ENCODE results near the gene PALM. TPM values are rescaled to one million over a fixed set of nuclear protein-coding genes. Genes with fewer than 3 reads are reported as not detected.

PALM gene
- total RNA-seq, 1 experiment from 2014 or later: 0.83 TPM

- CTCF ChIA-PET: no interaction called here
- H3K36me3 Mint-ChIP-seq (ENCODE audit: insufficient read depth, unreplicated experiment): peaks cover 6% of the 10 kb centered on the region
- H3K9me3 Mint-ChIP-seq (ENCODE audit: low read depth, unreplicated experiment): peaks cover 3% of the 10 kb centered on the region
- no TSS peak for BruUV-seq (replicated peaks)
- H3K4me1 Mint-ChIP-seq (ENCODE audit: low read depth, unreplicated experiment): no peaks in the 10 kb centered on the region
- DNase-seq: no peak
- intact Hi-C loops (cut with micrococcal nuclease; ENCODE audit: unreplicated experiment): no loop called here
- H3K27me3 Mint-ChIP-seq (ENCODE audit: unreplicated experiment): peaks cover 40% of the 10 kb centered on the region
- TF ChIP-seq CTCF (IDR thresholded peaks at IDR 0.05; ENCODE audit: unreplicated experiment): no peak
- H3K27ac Mint-ChIP-seq (ENCODE audit: unreplicated experiment): no peak overlapping the region
- no peak overlapping the region for H3K4me3 Mint-ChIP-seq (ENCODE audit: low read depth, unreplicated experiment)
These were observed 11.1 kb downstream of the PALM start for GRCh38 chr19:719636-720344.

- H3K4me3 Mint-ChIP-seq (ENCODE audit: low read depth, unreplicated experiment): no peak overlapping the region
- no peak for TF ChIP-seq CTCF (IDR thresholded peaks at IDR 0.05; ENCODE audit: unreplicated experiment)
- DNase-seq: no peak
- CTCF ChIA-PET: no interaction called here
- H3K9me3 Mint-ChIP-seq (ENCODE audit: low read depth, unreplicated experiment): peaks cover under 1% of the 10 kb centered on the region
- no peaks in the 10 kb centered on the region for H3K4me1 Mint-ChIP-seq (ENCODE audit: low read depth, unreplicated experiment)
- no peak overlapping the region for H3K27ac Mint-ChIP-seq (ENCODE audit: unreplicated experiment)
- peaks cover 33% of the 10 kb centered on the region for H3K27me3 Mint-ChIP-seq (ENCODE audit: unreplicated experiment)
- intact Hi-C loops (cut with micrococcal nuclease; ENCODE audit: unreplicated experiment): no loop called here
- BruUV-seq (replicated peaks): no TSS peak
- peaks cover 4% of the 10 kb centered on the region for H3K36me3 Mint-ChIP-seq (ENCODE audit: insufficient read depth, unreplicated experiment)
These were observed 11.8 kb downstream of the PALM start for GRCh38 chr19:720345-721160.

- CTCF ChIA-PET: no interaction called here
- no peaks in the 10 kb centered on the region for H3K9me3 Mint-ChIP-seq (ENCODE audit: low read depth, unreplicated experiment)
- no peak overlapping the region for H3K27ac Mint-ChIP-seq (ENCODE audit: unreplicated experiment)
- peaks cover 16% of the 10 kb centered on the region for H3K27me3 Mint-ChIP-seq (ENCODE audit: unreplicated experiment)
- H3K4me1 Mint-ChIP-seq (ENCODE audit: low read depth, unreplicated experiment): no peaks in the 10 kb centered on the region
- H3K36me3 Mint-ChIP-seq (ENCODE audit: insufficient read depth, unreplicated experiment): peaks cover 5% of the 10 kb centered on the region
- no peak overlapping the region for H3K4me3 Mint-ChIP-seq (ENCODE audit: low read depth, unreplicated experiment)
- no TSS peak for BruUV-seq (replicated peaks)
- no peak for TF ChIP-seq CTCF (IDR thresholded peaks at IDR 0.05; ENCODE audit: unreplicated experiment)
- DNase-seq: no peak
- intact Hi-C loops (cut with micrococcal nuclease; ENCODE audit: unreplicated experiment): no loop called here
These were observed 13.9 kb downstream of the PALM start for GRCh38 chr19:722553-723101.

DNA sequence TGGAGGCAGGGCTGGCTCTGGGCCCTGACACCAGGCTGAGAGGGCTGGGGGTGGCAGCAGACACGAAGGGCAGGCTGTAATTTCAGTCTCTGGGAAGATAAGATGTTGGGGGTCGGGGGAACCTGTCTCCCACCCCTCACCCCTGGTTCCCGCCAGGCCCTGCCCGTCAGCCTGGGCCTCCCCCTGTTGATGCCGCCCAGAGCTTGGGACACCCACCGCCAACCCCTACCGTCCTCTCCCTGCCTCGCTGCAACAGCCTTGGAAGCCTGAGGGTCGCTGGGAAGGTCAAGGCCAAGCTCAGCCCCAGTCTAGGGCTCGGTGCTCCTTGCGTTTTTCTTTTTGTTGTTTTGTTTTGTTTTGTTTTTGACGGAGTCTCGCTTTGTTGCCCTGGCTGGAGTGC lies 14.5 kb downstream of the PALM start:
- no TSS peak for BruUV-seq (replicated peaks)
- CTCF ChIA-PET: no interaction called here
- no peak overlapping the region for H3K4me3 Mint-ChIP-seq (ENCODE audit: low read depth, unreplicated experiment)

More for the DNA sequence above, 14.5 kb downstream of the PALM start:
- TF ChIP-seq CTCF (IDR thresholded peaks at IDR 0.05; ENCODE audit: unreplicated experiment): no peak
- Mint-ChIP-seq H3K9me3 (ENCODE audit: low read depth, unreplicated experiment) (no peaks in the 10 kb centered on the region), H3K27me3 (ENCODE audit: unreplicated experiment) (peaks cover 10% of the 10 kb centered on the region), H3K27ac (ENCODE audit: unreplicated experiment) (no peak overlapping the region), H3K4me1 (ENCODE audit: low read depth, unreplicated experiment) (no peaks in the 10 kb centered on the region), H3K36me3 (ENCODE audit: insufficient read depth, unreplicated experiment) (peaks cover 8% of the 10 kb centered on the region)
- DNase-seq: no peak
- intact Hi-C loops (cut with micrococcal nuclease; ENCODE audit: unreplicated experiment): no loop called here

Measured in Calu3 (cell line).